Prostate gland (tissue), 2 donors: ENCODE results near the gene GNG2.

ENCODE experiments used
- CTCF ChIP-seq, 4 experiments: fragments of 200-600 bp in 2 of 4; fragments of 450-650 bp in 2 of 4; sonication (generic) in 2 of 4; IDR thresholded peaks; 1 replicate in 3 of 4; 2 replicates in 1 of 4; pipeline ENCODE4 v1.5.1; 2016 to 2019; ENCODE audit warnings: antibody characterized with exemption in 4 of 4, mild to moderate bottlenecking in 2 of 4, moderate library complexity in 2 of 4
- POLR2AphosphoS5 ChIP-seq: sonication (generic); formaldehyde crosslinking; IDR thresholded peaks from one replicate; pipeline ENCODE4 v1.6.1; 2017; ENCODE audit warnings: antibody characterized with exemption

- TF ChIP-seq POLR2AphosphoS5: no peak
- no peak for TF ChIP-seq CTCF (IDR thresholded peaks at IDR 0.05)
These were observed 70.9 kb downstream of the GNG2 start for GRCh38 chr14:51931308-51931707.
